Fibroblast of lung (primary cell): ENCODE data around the gene MYOT.
"Not testable (repeated sequence)": the region's sequence is repeated elsewhere in the genome, so short reads cannot be mapped to it uniquely, and the experiment has no call there.

Source experiments
- EZH2 ChIP-seq: IDR thresholded peaks from 2 replicates; pipeline ENCODE4 v1.5.1; 2012; ENCODE audit warnings: low read length, control low read depth, mild to moderate bottlenecking; ENCODE audit errors: missing control alignments
- TF ChIP-seq, protein P1 (sequence below), 2 donors: IDR thresholded peaks in 1 of 2; conservative IDR thresholded peaks in 1 of 2; 1 replicate in 1 of 2; 2 replicates in 1 of 2; pipeline ENCODE4 v1.5.1; 2011 to 2012; ENCODE audit warnings: low read length in 2 of 2, control low read depth in 1 of 2, inconsistent platforms in 1 of 2, low read depth in 1 of 2, mild to moderate bottlenecking in 1 of 2

DNA sequence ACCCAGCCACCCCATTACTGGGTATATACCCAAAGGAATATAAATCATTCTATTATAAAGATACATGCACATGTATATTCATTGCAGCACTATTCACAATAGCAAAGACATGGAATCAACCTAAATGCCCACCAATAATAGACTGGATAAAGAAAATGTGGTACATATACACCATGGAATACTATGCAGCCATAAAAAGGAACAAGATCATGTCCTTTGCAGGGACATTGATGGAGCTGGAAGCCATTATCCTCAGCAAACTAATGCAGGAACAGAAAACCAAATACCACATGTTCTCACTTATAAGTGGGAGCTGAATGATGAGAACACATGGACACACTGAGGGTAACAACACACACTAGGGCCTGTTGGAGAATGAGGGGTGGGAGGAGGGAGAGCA, 14.5 kb upstream of the MYOT start:
- TF ChIP-seq, protein P1, sequence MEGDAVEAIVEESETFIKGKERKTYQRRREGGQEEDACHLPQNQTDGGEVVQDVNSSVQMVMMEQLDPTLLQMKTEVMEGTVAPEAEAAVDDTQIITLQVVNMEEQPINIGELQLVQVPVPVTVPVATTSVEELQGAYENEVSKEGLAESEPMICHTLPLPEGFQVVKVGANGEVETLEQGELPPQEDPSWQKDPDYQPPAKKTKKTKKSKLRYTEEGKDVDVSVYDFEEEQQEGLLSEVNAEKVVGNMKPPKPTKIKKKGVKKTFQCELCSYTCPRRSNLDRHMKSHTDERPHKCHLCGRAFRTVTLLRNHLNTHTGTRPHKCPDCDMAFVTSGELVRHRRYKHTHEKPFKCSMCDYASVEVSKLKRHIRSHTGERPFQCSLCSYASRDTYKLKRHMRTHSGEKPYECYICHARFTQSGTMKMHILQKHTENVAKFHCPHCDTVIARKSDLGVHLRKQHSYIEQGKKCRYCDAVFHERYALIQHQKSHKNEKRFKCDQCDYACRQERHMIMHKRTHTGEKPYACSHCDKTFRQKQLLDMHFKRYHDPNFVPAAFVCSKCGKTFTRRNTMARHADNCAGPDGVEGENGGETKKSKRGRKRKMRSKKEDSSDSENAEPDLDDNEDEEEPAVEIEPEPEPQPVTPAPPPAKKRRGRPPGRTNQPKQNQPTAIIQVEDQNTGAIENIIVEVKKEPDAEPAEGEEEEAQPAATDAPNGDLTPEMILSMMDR (conservative IDR thresholded peaks at IDR 0.05 in 1 of 2, IDR thresholded peaks at IDR 0.05 in 1 of 2; ENCODE audit: low read depth in 1 of 2, low read length in 2 of 2), result not testable (repeated sequence)
- TF ChIP-seq EZH2, result not testable (repeated sequence)
